GM11168 (cell line): ENCODE data around the gene KLHL14.
"Not testable (repeated sequence)": the region's sequence is repeated elsewhere in the genome, so short reads cannot be mapped to it uniquely, and the experiment has no call there.

Source experiments
- in situ Hi-C: fragments of 300-500 bp; cut with MboI; formaldehyde crosslinking; loops from one replicate; pipeline ENCODE4 v1.12.0; 2022; ENCODE audit warnings: low sequenced_read_pairs; ENCODE audit not compliant: unreplicated experiment

The KLHL14 gene

GRCh38 chr18:32668956-32669355 lies 103.9 kb downstream of the KLHL14 start:
- in situ Hi-C loops: no loop called here

- in situ Hi-C loops: no loop called here
Observed at GRCh38 chr18:32661486-32662299, 111.1 kb downstream of the KLHL14 start.

- in situ Hi-C loops: not testable (repeated sequence)
Observed at GRCh38 chr18:32654507-32654906, 118.3 kb downstream of the KLHL14 start.

- in situ Hi-C loops: not testable (repeated sequence)
Observed at GRCh38 chr18:32637659-32638058, 135.2 kb downstream of the KLHL14 start.

GRCh38 chr18:32637226-32637625 lies 135.6 kb downstream of the KLHL14 start:
- in situ Hi-C loops: no loop called here

GRCh38 chr18:32634876-32635431 lies 137.9 kb downstream of the KLHL14 start:
- in situ Hi-C loops: no loop called here

GRCh38 chr18:32629981-32630700 lies 142.7 kb downstream of the KLHL14 start:
- in situ Hi-C loops: no loop called here

- in situ Hi-C loops: no loop called here
Observed at GRCh38 chr18:32629292-32629691, 143.5 kb downstream of the KLHL14 start.

- in situ Hi-C loops: no loop called here
Observed at GRCh38 chr18:32624182-32624723, 148.6 kb downstream of the KLHL14 start.

GRCh38 chr18:32623563-32623962 lies 149.3 kb downstream of the KLHL14 start:
- in situ Hi-C loops: no loop called here
